ENCODE results near the gene YIPF7.

YIPF7 gene

GRCh38 chr4:44651425-44651824 is at the start of gene YIPF7:
Gene YIPF7, minus strand, starts transcription at chr4:44651625. Its CDS starts 1,525 bp downstream, at chr4:44650100.
- Histone ChIP-seq H3K27ac (no peak within 1 kb of the TSS), H3K4me1 (ENCODE audit: control insufficient read depth in 1 of 2, insufficient read depth in 1 of 2, low read depth in 1 of 2, low read length in 1 of 2) (no peaks in the 10 kb centered on the region), H3K27me3 (peaks cover 3% of the 10 kb centered on the region), H3K9me3 (no peaks in the 10 kb centered on the region), H3K4me3 (ENCODE audit: low read depth in 1 of 2, low read length in 1 of 2) (no peak within 1 kb of the TSS), H3K36me3 (no peaks in the 10 kb centered on the region)
- TF ChIP-seq CTCF (IDR thresholded peaks at IDR 0.05) = no peak

- Histone ChIP-seq H3K9me3 (no peaks in the 10 kb centered on the region), H3K27ac (no peak overlapping the region), H3K4me1 (ENCODE audit: control insufficient read depth in 1 of 2, insufficient read depth in 1 of 2, low read depth in 1 of 2, low read length in 1 of 2) (no peaks in the 10 kb centered on the region), H3K36me3 (peaks cover 55% of the 10 kb centered on the region), H3K27me3 (no peaks in the 10 kb centered on the region), H3K4me3 (ENCODE audit: low read depth in 1 of 2, low read length in 1 of 2) (no peak overlapping the region)
- TF ChIP-seq CTCF (IDR thresholded peaks at IDR 0.05) = no peak
These were observed 49.6 kb upstream of the YIPF7 start for GRCh38 chr4:44701037-44701436.

- H3K4me1 ChIP-seq (ENCODE audit: control insufficient read depth in 1 of 2, insufficient read depth in 1 of 2, low read depth in 1 of 2, low read length in 1 of 2) = no peaks in the 10 kb centered on the region
- H3K4me3 ChIP-seq (ENCODE audit: low read depth in 1 of 2, low read length in 1 of 2) = no peak overlapping the region
- H3K36me3 ChIP-seq = peaks cover 61% of the 10 kb centered on the region
- H3K27me3 ChIP-seq = no peaks in the 10 kb centered on the region
- H3K27ac ChIP-seq = no peak overlapping the region
- no peaks in the 10 kb centered on the region for H3K9me3 ChIP-seq
- no peak for TF ChIP-seq CTCF (IDR thresholded peaks at IDR 0.05)
These were observed 49.0 kb upstream of the YIPF7 start for GRCh38 chr4:44700427-44700826.

- H3K36me3 ChIP-seq = peaks cover 59% of the 10 kb centered on the region
- no peaks in the 10 kb centered on the region for H3K27me3 ChIP-seq
- H3K27ac ChIP-seq = no peak overlapping the region
- H3K4me3 ChIP-seq (ENCODE audit: low read depth in 1 of 2, low read length in 1 of 2) = no peak overlapping the region
- no peaks in the 10 kb centered on the region for H3K9me3 ChIP-seq
- no peak for TF ChIP-seq CTCF (IDR thresholded peaks at IDR 0.05)
- no peaks in the 10 kb centered on the region for H3K4me1 ChIP-seq (ENCODE audit: control insufficient read depth in 1 of 2, insufficient read depth in 1 of 2, low read depth in 1 of 2, low read length in 1 of 2)
These were observed 33.2 kb upstream of the YIPF7 start for GRCh38 chr4:44684648-44685047.

- Histone ChIP-seq H3K27me3 (peaks cover 23% of the 10 kb centered on the region), H3K9me3 (no peaks in the 10 kb centered on the region), H3K27ac (peak overlapping the region; percentile 65), H3K36me3 (peaks cover 11% of the 10 kb centered on the region), H3K4me1 (ENCODE audit: control insufficient read depth in 1 of 2, insufficient read depth in 1 of 2, low read depth in 1 of 2, low read length in 1 of 2) (peaks cover 9 to 15% of the 10 kb centered on the region in 2 experiments), H3K4me3 (ENCODE audit: low read depth in 1 of 2, low read length in 1 of 2) (peak overlapping the region; percentile 74 to 75)
- no peak for TF ChIP-seq CTCF (IDR thresholded peaks at IDR 0.05)
These were observed 27.6 kb upstream of the YIPF7 start for GRCh38 chr4:44679060-44679459.
